PC-3 (cell line): ENCODE data around the gene MRPL57.

Experiments
- CTCF ChIP-seq: fragments of 300-600 bp; sonication (generic); conservative IDR thresholded peaks from 2 replicates; pipeline ENCODE4 v1.5.1; 2017; ENCODE audit warnings: antibody characterized with exemption, low read depth, mild to moderate bottlenecking, low read length
- EZH2 ChIP-seq: fragments of 300-600 bp; sonication (generic); IDR thresholded peaks from one replicate; pipeline ENCODE4 v1.6.1; 2017; ENCODE audit warnings: antibody characterized with exemption, mild to moderate bottlenecking, low read length; ENCODE audit not compliant: unreplicated experiment

GRCh38 chr13:21171420-21171819 is 5.0 kb upstream of the MRPL57 start:
- TF ChIP-seq CTCF (no peak), EZH2 (no peak)
